GM12878 (cell line): ENCODE results near the gene CRYBB1. TPM values are rescaled to one million over a fixed set of nuclear protein-coding genes. Genes with fewer than 3 reads are reported as not detected.
A peak's percentile ranks its signal among the peaks of the same experiment; 100 is the strongest.

Source experiments
- ATAC-seq: fragments of 200-7000 bp; cut with Tn5 transposase; 3 replicates; pipeline ENCODE4 v1.9.1; 2020; ENCODE audit warnings: mild to moderate bottlenecking, moderate library complexity
- BruUV-seq: library from RNA; stranded (reverse); fragments of 400-500 nt; replicated peaks from 2 replicates; lab custom pipeline; 2021; lab: Mats Ljungman, UMichigan
- CTCF ChIA-PET: fragments of 300-600 bp; sonication (Branson Sonifier 250); formaldehyde crosslinking; extraction: SDS; loops from one replicate; lab custom pipeline; 2021; ENCODE audit warnings: inconsistent platforms; lab: Yijun Ruan, JAX
- POLR2A ChIA-PET: fragments of 350-600 bp; formaldehyde crosslinking; extraction: SDS; loops from one replicate; lab custom pipeline; 2021; ENCODE audit warnings: inconsistent platforms; lab: Charles Lee
- RAD21 ChIA-PET: fragments of 300-600 bp; sonication (Branson Sonifier 250); formaldehyde crosslinking; loops from one replicate; lab custom pipeline; 2023; ENCODE audit warnings: antibody characterized with exemption; ENCODE audit not compliant: unreplicated experiment; lab: Charles Lee
- SMC1A ChIA-PET: fragments of 300-600 bp; sonication (Branson Sonifier 250); formaldehyde crosslinking; loops from one replicate; lab custom pipeline; 2023; ENCODE audit not compliant: unreplicated experiment, uncharacterized antibody; lab: Charles Lee
- DNase-seq: peaks from one replicate; pipeline ENCODE4 v3.0.0-alpha.2; 2011; ENCODE audit warnings: low read depth, low spot score
- FAIRE-seq: peaks from 3 replicates; lab custom pipeline; 2011; peaks lifted over from hg19 to GRCh38; lab: Jason Lieb, UNC
- H2AFZ ChIP-seq: 2 replicates; pipeline ENCODE4 v1.6.0; 2011; ENCODE audit warnings: low read depth, low read length, control low read depth; ENCODE audit not compliant: control insufficient read depth
- H3K27ac ChIP-seq: 2 replicates; pipeline ENCODE4 v1.5.1; 2011; ENCODE audit warnings: control low read depth; ENCODE audit not compliant: control insufficient read depth, insufficient read depth
- H3K27me3 ChIP-seq, 2 experiments: replicated peaks in 1 of 2; 2 replicates each; pipeline versions ENCODE4 v1.6.0 to v1.6.1; 2011; ENCODE audit warnings: low read length in 1 of 2; ENCODE audit not compliant: control insufficient read depth in 2 of 2, insufficient read depth in 2 of 2
- H3K36me3 ChIP-seq, 2 experiments: 2 replicates each; pipeline ENCODE4 v1.5.1; 2011; ENCODE audit warnings: low read length in 1 of 2; ENCODE audit not compliant: control insufficient read depth in 2 of 2, insufficient read depth in 2 of 2
- H3K4me1 ChIP-seq: 2 replicates; pipeline ENCODE4 v1.6.1; 2011; ENCODE audit warnings: mild to moderate bottlenecking, low read length, moderate library complexity, mixed read lengths; ENCODE audit not compliant: control insufficient read depth, insufficient read depth
- H3K4me2 ChIP-seq: 2 replicates; pipeline ENCODE4 v1.6.0; 2011; ENCODE audit warnings: control low read depth; ENCODE audit not compliant: control insufficient read depth, insufficient read depth
- H3K4me3 ChIP-seq: fragments of 200-600 bp; sonication (generic); 2 replicates; pipeline ENCODE4 v1.5.1; 2016
- H3K79me2 ChIP-seq: 2 replicates; pipeline ENCODE4 v1.6.0; 2011; ENCODE audit warnings: low read length; ENCODE audit not compliant: control insufficient read depth, insufficient read depth
- H3K9ac ChIP-seq: 2 replicates; pipeline ENCODE4 v1.8.0; 2011; ENCODE audit warnings: low read length, control low read depth, mixed read lengths; ENCODE audit not compliant: control insufficient read depth, insufficient read depth
- H3K9me3 ChIP-seq: replicated peaks from 3 replicates; pipeline ENCODE4 v1.5.1; 2011; ENCODE audit warnings: mild to moderate bottlenecking, low read length; ENCODE audit not compliant: control insufficient read depth, insufficient read depth
- H4K20me1 ChIP-seq: 2 replicates; pipeline ENCODE4 v1.6.0; 2011; ENCODE audit not compliant: control insufficient read depth, insufficient read depth
- SKIL ChIP-seq: fragments of 450-650 bp; IDR thresholded peaks from 2 replicates; pipeline ENCODE4 v1.6.1; 2017; ENCODE audit warnings: mild to moderate bottlenecking, low read depth, inconsistent platforms; ENCODE audit not compliant: poor library complexity, severe bottlenecking
- SMARCA5 ChIP-seq: fragments of 450-650 bp; IDR thresholded peaks from 2 replicates; pipeline ENCODE4 v1.6.1; 2017; ENCODE audit warnings: mild to moderate bottlenecking
- WRNIP1 ChIP-seq: IDR thresholded peaks from 2 replicates; pipeline ENCODE4 v1.6.1; 2011; ENCODE audit warnings: low read depth, low read length, improper control_type of control experiment, borderline replicate concordance
- WGBS: methylation state at CpG from one replicate; pipeline ENCODE4 v1.1.6; 2016; ENCODE audit warnings: low lambda C conversion rate; ENCODE audit not compliant: insufficient replicate concordance, insufficient coverage; ENCODE audit errors: missing lambda C conversion rate; 5-methylcytosine and 5-hydroxymethylcytosine counted together
- in situ Hi-C: fragments of 300-500 bp; cut with MboI; formaldehyde crosslinking; loops from 9 replicates; pipeline ENCODE4 v1.14.3; 2018; ENCODE audit warnings: mixed read lengths
- intact Hi-C: fragments of 100-400 bp; cut with micrococcal nuclease; formaldehyde crosslinking; loops from one replicate; pipeline ENCODE4 v1.14.2; 2022; ENCODE audit not compliant: unreplicated experiment
- polyA plus RNA-seq, 11 experiments: library from polyadenylated mRNA; depleted of rRNA in 4 of 11; unstranded in 6 of 11; stranded (reverse) in 5 of 11; fragments of >200 nt; fragmentation: Nextera tagmentation in 4 of 11; fragmentation: Illumina TruSeq in 1 of 11; extraction: Ambion mirVana in 4 of 11; extraction: Trizol in 1 of 11; gene quantifications; 1 replicate in 1 of 11; 2 replicates in 10 of 11; pipeline versions ENCODE4 v1.2.1 to v1.2.3, GENCODE V29; 2011 to 2016; ENCODE audit warnings: inconsistent platforms in 2 of 11, missing spikeins in 2 of 11, low read depth in 1 of 11
- total RNA-seq, 4 experiments: library from RNA; depleted of rRNA in 3 of 4; stranded (reverse); fragments of >200 nt in 3 of 4; fragmentation: Illumina TruSeq in 1 of 4; extraction: Trizol in 1 of 4; gene quantifications; 2 replicates each; pipeline versions ENCODE4 v1.2.1 to v1.2.3, GENCODE V29; 2013 to 2021

Gene CRYBB1
- total and polyA plus RNA-seq, 10 of the 15 experiments (the other 5 are each of a cell fraction or from before 2014, with no cell fraction given): 0.09 to 0.64 (median 0.23) TPM; not detected in 5

GRCh38 chr22:26585104-26585790, 32.6 kb downstream of the CRYBB1 start (continued):
- no peak for TF ChIP-seq SKIL

GRCh38 chr22:26584010-26584409, 33.8 kb downstream of the CRYBB1 start:
- no peak overlapping the region for H3K4me2 ChIP-seq
- peaks cover 27% of the 10 kb centered on the region for H3K79me2 ChIP-seq
- H3K36me3 ChIP-seq: peaks cover 2 to 7% of the 10 kb centered on the region in 2 experiments
- ATAC-seq (no peak), DNase-seq (no peak), FAIRE-seq (no peak)
- H3K27me3 ChIP-seq: no peaks in the 10 kb centered on the region
- POLR2A ChIA-PET: interaction anchor here (0.6 to 1.1 kb wide), 2 partner anchors 10 to 58 kb away, joined by 3 read pairs; no protein-coding TSS in a partner anchor
- H3K4me3 ChIP-seq: no peak overlapping the region
- TF ChIP-seq WRNIP1 (no peak), SMARCA5 (0 out of 2 replicates have a peak, but pooled peaks have one; percentile 45)
- CTCF ChIA-PET: interaction anchor here (0.7 to 1.1 kb wide), 4 partner anchors 26 to 82 kb away, joined by 3 to 4 read pairs (median 4); no protein-coding TSS in a partner anchor
- SMC1A ChIA-PET: no interaction called here
- no TSS peak for BruUV-seq
- H4K20me1 ChIP-seq: no peaks in the 10 kb centered on the region
- no peak overlapping the region for H3K27ac ChIP-seq
- H2AFZ ChIP-seq: no peak overlapping the region
- RAD21 ChIA-PET: interaction anchor here (1.6 kb wide), 1 partner anchor 8 kb away, joined by 5 read pairs; no protein-coding TSS in a partner anchor
- H3K9me3 ChIP-seq: no peaks in the 10 kb centered on the region
- intact Hi-C loops (no loop called here), in situ Hi-C loops (no loop called here)
- no peak overlapping the region for H3K9ac ChIP-seq
- WGBS: 73% methylated on average over 4 of the region's 4 CpGs
- H3K4me1 ChIP-seq: peaks cover 26% of the 10 kb centered on the region
